Measurements from ENCODE around the gene NUDT11. TPM values are rescaled to one million over a fixed set of nuclear protein-coding genes. Genes with fewer than 3 reads are reported as not detected.

Gene NUDT11
- total and polyA plus RNA-seq, 2 experiments from 2014 or later = 8.2 to 12.0 TPM

DNA sequence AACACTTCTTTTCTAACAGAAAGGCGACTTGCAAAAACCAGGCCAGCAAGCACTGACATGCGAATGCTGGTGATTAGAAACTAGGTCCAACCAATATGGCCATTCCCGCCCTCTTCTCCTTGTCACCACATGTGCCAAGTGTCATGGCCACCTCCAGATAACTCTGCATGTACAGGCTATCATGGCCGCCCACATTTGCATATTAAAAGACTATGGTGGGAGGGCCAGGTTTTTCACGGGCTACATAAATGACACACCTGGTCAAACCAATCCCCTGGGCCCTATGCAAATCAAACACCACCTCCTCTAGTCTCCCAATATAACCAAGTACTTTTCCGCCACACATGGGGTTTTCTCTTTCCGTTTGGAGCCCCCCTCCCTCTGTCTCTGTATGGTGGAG, 40.1 kb downstream of the NUDT11 start:
- no peak for TF ChIP-seq EZH2phosphoT487 (IDR thresholded peaks at IDR 0.05; ENCODE audit: insufficient read depth, low read depth)
- no peak for TF ChIP-seq EZH2 (IDR thresholded peaks at IDR 0.05; ENCODE audit: insufficient read depth, poor library complexity, severe bottlenecking)
- H3F3A ChIP-seq (ENCODE audit: insufficient read depth) = no peaks in the 10 kb centered on the region
- no peaks in the 10 kb centered on the region for H4K20me1 ChIP-seq (ENCODE audit: insufficient read depth)
- no peaks in the 10 kb centered on the region for H3K36me3 ChIP-seq (ENCODE audit: low read depth)
- H3K79me2 ChIP-seq (ENCODE audit: insufficient read depth) = no peaks in the 10 kb centered on the region
- H3K4me3 ChIP-seq = no peak overlapping the region
- H3K4me2 ChIP-seq (ENCODE audit: unreplicated experiment) = no peak overlapping the region
- no peaks in the 10 kb centered on the region for H3K9me3 ChIP-seq (ENCODE audit: low read depth)
- H3K9ac ChIP-seq = no peak overlapping the region
- in situ Hi-C loops (cut with MboI) = no loop called here
- no peak overlapping the region for H2AFZ ChIP-seq
- H3K27me3 ChIP-seq (replicated peaks; ENCODE audit: insufficient read depth) = no peaks in the 10 kb centered on the region
- H3K27ac ChIP-seq = no peak overlapping the region
- DNase-seq = no peak
- no peaks in the 10 kb centered on the region for H3K9me2 ChIP-seq (ENCODE audit: insufficient read depth)
- WGBS, 2 experiments (ENCODE audit: low coverage in 1 of 2, low lambda C conversion rate in 2 of 2, missing lambda C conversion rate in 2 of 2) = 47 to 48% methylated on average over 5 of the region's 7 CpGs
- H3K4me1 ChIP-seq (ENCODE audit: insufficient read depth) = no peaks in the 10 kb centered on the region

DNA sequence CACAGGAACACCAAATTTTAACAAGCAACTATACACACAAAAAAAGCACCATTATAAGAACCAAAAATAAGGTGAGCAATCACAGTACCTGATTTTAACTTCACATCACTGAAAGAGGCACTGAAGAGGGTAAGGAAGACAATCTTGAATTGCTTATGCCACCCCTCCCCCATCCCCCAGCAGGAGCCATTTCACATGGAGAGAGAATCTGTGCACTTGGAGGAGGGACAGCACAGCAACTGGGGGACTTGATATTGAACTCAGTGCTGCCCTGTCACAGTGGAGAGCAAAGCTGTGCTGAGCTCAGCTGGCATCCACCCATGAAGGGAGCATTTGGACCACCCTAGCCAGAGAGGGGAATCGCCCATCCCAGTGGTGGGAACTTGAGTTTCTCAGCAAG, 56.0 kb downstream of the NUDT11 start:
- Histone ChIP-seq H3K9me2 (ENCODE audit: insufficient read depth) (no peaks in the 10 kb centered on the region), H3K9ac (no peak overlapping the region), H3K4me3 (no peak overlapping the region), H3K4me1 (ENCODE audit: insufficient read depth) (no peaks in the 10 kb centered on the region), H4K20me1 (ENCODE audit: insufficient read depth) (no peaks in the 10 kb centered on the region), H3K36me3 (ENCODE audit: low read depth) (no peaks in the 10 kb centered on the region), H3K27me3 (replicated peaks; ENCODE audit: insufficient read depth) (no peaks in the 10 kb centered on the region), H3K9me3 (ENCODE audit: low read depth) (no peaks in the 10 kb centered on the region), H3K27ac (no peak overlapping the region), H2AFZ (no peak overlapping the region), H3F3A (ENCODE audit: insufficient read depth) (no peaks in the 10 kb centered on the region), H3K79me2 (ENCODE audit: insufficient read depth) (no peaks in the 10 kb centered on the region), H3K4me2 (ENCODE audit: unreplicated experiment) (no peak overlapping the region)
- in situ Hi-C loops (cut with MboI) = no loop called here
- 0% methylated on average over 1 of the region's 1 CpG for WGBS, 2 experiments (ENCODE audit: low coverage in 1 of 2, low lambda C conversion rate in 2 of 2, missing lambda C conversion rate in 2 of 2)
- no peak for DNase-seq
- TF ChIP-seq EZH2phosphoT487 (IDR thresholded peaks at IDR 0.05; ENCODE audit: insufficient read depth, low read depth) = no peak
- no peak for TF ChIP-seq EZH2 (IDR thresholded peaks at IDR 0.05; ENCODE audit: insufficient read depth, poor library complexity, severe bottlenecking)

Other genes starting within 250 kb of the NUDT11 start
- 1.9 TPM in 1 of 2 replicates, not detected in the other for gene NUDT10, start 163.8 kb downstream of the NUDT11 start, total RNA-seq (2014; rRNA removed; shearing (Covaris generic))
- 0.37 and 0.43 TPM in 2 replicates for gene NUDT10, start 163.8 kb downstream of the NUDT11 start, polyA plus RNA-seq (2016; fragmentation: Nextera tagmentation; extraction: Ambion mirVana)
- not detected in 2 replicates for gene CENPVL3, start 122.3 kb upstream of the NUDT11 start, total RNA-seq (2014; rRNA removed; shearing (Covaris generic))
- not detected in 2 replicates for gene CENPVL3, start 122.3 kb upstream of the NUDT11 start, polyA plus RNA-seq (2016; fragmentation: Nextera tagmentation; extraction: Ambion mirVana)
- gene CENPVL2, start 186.2 kb upstream of the NUDT11 start, total RNA-seq (2014; rRNA removed; shearing (Covaris generic)) = not detected in 2 replicates
- gene CENPVL2, start 186.2 kb upstream of the NUDT11 start, polyA plus RNA-seq (2016; fragmentation: Nextera tagmentation; extraction: Ambion mirVana) = not detected in 2 replicates
- gene CENPVL1, start 213.9 kb upstream of the NUDT11 start, total RNA-seq (2014; rRNA removed; shearing (Covaris generic)) = not detected in 2 replicates
- gene CENPVL1, start 213.9 kb upstream of the NUDT11 start, polyA plus RNA-seq (2016; fragmentation: Nextera tagmentation; extraction: Ambion mirVana) = not detected in 2 replicates
- 5.2 and 7.8 TPM in 2 replicates for gene GSPT2, start 246.8 kb upstream of the NUDT11 start, total RNA-seq (2014; rRNA removed; shearing (Covaris generic))
- 10.2 and 10.4 TPM in 2 replicates for gene GSPT2, start 246.8 kb upstream of the NUDT11 start, polyA plus RNA-seq (2016; fragmentation: Nextera tagmentation; extraction: Ambion mirVana)

Data from GM23248 (cell line).